ENCODE data around the gene KRT6A.

DNA sequence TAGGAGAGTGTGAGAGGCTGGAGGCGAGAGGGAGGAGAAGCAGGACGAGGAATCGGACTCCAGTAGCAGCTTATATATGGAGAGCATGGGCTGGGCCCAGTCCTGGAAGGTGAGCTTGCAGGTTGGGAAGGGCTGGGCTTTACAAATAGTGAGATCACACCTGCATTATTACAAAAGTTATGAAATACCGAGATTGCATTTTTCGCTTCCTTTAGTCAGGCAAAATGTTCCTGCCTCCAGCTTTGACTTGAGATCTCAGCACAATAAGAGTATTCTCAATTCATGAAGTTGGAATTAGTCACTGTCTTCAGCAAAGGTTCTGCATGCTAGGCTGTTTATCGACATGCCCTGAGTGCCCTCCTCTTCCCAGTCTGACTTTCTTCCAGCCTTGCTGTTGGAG is 41.0 kb downstream of the KRT6A start, which contains the start of gene KRT6B:
- TF ChIP-seq EZH2 (IDR thresholded peaks at IDR 0.05; ENCODE audit: low read length) = no peak
- TF ChIP-seq, protein P1, sequence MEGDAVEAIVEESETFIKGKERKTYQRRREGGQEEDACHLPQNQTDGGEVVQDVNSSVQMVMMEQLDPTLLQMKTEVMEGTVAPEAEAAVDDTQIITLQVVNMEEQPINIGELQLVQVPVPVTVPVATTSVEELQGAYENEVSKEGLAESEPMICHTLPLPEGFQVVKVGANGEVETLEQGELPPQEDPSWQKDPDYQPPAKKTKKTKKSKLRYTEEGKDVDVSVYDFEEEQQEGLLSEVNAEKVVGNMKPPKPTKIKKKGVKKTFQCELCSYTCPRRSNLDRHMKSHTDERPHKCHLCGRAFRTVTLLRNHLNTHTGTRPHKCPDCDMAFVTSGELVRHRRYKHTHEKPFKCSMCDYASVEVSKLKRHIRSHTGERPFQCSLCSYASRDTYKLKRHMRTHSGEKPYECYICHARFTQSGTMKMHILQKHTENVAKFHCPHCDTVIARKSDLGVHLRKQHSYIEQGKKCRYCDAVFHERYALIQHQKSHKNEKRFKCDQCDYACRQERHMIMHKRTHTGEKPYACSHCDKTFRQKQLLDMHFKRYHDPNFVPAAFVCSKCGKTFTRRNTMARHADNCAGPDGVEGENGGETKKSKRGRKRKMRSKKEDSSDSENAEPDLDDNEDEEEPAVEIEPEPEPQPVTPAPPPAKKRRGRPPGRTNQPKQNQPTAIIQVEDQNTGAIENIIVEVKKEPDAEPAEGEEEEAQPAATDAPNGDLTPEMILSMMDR (optimal IDR thresholded peaks at IDR 0.05 in 1 of 3, IDR thresholded peaks at IDR 0.05 in 1 of 3, conservative IDR thresholded peaks at IDR 0.05 in 1 of 3; ENCODE audit: extremely low read depth in 1 of 3, insufficient read depth in 2 of 3, low read length in 3 of 3) = no peak

All from keratinocyte (primary cell).